OCI-LY3 (cell line): ENCODE results near the gene CAPG.

Experiments used
- H2AFZ ChIP-seq: fragments of 200-600, 300-600 bp; shearing (Covaris generic); 2 replicates; pipeline ENCODE4 v1.6.0; 2014; ENCODE audit warnings: antibody characterized with exemption, low read depth, low read length
- H3K27ac ChIP-seq: fragments of 200-600, 300-600 bp; sonication (generic); 2 replicates; pipeline ENCODE4 v1.5.1; 2014; ENCODE audit warnings: mild to moderate bottlenecking, low read length, moderate library complexity, mixed read lengths
- H3K27me3 ChIP-seq: fragments of 200-600, 300-600 bp; sonication (generic); 2 replicates; pipeline ENCODE4 v1.6.1; 2014; ENCODE audit warnings: low read depth, low read length, mixed read lengths
- H3K36me3 ChIP-seq: fragments of 200-600, 300-600 bp; sonication (generic); replicated peaks from 2 replicates; pipeline ENCODE3; 2014; ENCODE audit warnings: low read depth, low read length, mixed read lengths
- H3K4me1 ChIP-seq: fragments of 300-600, 200-600 bp; sonication (generic); 2 replicates; pipeline ENCODE4 v1.6.1; 2014; ENCODE audit warnings: low read length, mixed read lengths
- H3K4me2 ChIP-seq: fragments of 200-600, 300-600 bp; sonication (generic); 2 replicates; pipeline ENCODE4 v1.6.1; 2014; ENCODE audit warnings: low read length, mixed read lengths
- H3K4me3 ChIP-seq: fragments of 300-600, 200-600 bp; sonication (generic); 2 replicates; pipeline ENCODE4 v1.5.1; 2014; ENCODE audit warnings: antibody characterized with exemption, mild to moderate bottlenecking, low read length, moderate library complexity
- H3K79me2 ChIP-seq: fragments of 300-600, 200-600 bp; shearing (Covaris generic); 2 replicates; pipeline ENCODE4 v1.6.1; 2014; ENCODE audit warnings: mild to moderate bottlenecking, low read length, mixed read lengths
- H3K9ac ChIP-seq: fragments of 300-600, 200-600 bp; shearing (Covaris generic); 2 replicates; pipeline ENCODE4 v1.6.0; 2014; ENCODE audit warnings: mild to moderate bottlenecking, low read length, moderate library complexity
- H3K9me3 ChIP-seq: fragments of 200-600, 300-600 bp; shearing (Covaris generic); 2 replicates; pipeline ENCODE4 v1.6.1; 2014; ENCODE audit warnings: low read length, mixed read lengths; ENCODE audit not compliant: insufficient read depth
- H4K20me1 ChIP-seq: fragments of 200-600, 300-600 bp; sonication (generic); 2 replicates; pipeline ENCODE4 v1.6.1; 2016; ENCODE audit warnings: low read length, mixed read lengths; ENCODE audit not compliant: insufficient read depth
- EZH2phosphoT487 ChIP-seq: fragments of 200-600 bp; shearing (Covaris generic); IDR thresholded peaks from 2 replicates; pipeline ENCODE4 v1.6.1; 2018; ENCODE audit warnings: antibody characterized with exemption, mixed run types, low read depth
- TF ChIP-seq, protein P1 (sequence below): fragments of 200-600, 300-600 bp; sonication (generic); IDR thresholded peaks from 2 replicates; pipeline ENCODE4 v1.5.1; 2014; ENCODE audit warnings: antibody characterized with exemption, low read length, low read depth

The CAPG gene

DNA sequence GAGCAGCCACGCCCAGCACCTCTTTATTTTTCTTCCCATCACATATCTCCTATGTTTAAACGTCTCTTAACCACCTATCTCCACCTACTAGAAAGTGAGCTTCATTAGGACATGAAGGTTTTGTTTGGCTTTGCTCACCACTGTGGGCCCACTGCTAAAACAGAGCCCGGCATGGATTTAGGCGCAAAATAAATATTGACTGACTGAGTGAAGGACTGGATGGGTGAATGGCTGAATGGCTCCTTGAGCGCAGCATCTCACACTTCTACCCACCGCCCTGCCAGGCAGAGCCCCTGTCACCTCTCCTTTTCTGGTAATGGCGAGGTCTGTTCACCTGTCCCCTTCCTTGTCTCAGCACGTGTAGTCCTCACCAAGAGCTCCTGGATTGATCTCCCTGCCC is 10.1 kb downstream of the CAPG start:
- Histone ChIP-seq H3K36me3 (no peaks in the 10 kb centered on the region), H3K79me2 (no peaks in the 10 kb centered on the region), H3K9ac (no peak overlapping the region), H3K9me3 (no peaks in the 10 kb centered on the region), H3K4me2 (no peak overlapping the region), H2AFZ (no peak overlapping the region), H3K4me3 (no peak overlapping the region), H3K4me1 (peaks cover 8% of the 10 kb centered on the region; the same call in 1 of the 2 replicates), H3K27ac (no peak overlapping the region), H3K27me3 (no peaks in the 10 kb centered on the region), H4K20me1 (no peaks in the 10 kb centered on the region)
- no peak for TF ChIP-seq EZH2phosphoT487
- TF ChIP-seq, protein P1, sequence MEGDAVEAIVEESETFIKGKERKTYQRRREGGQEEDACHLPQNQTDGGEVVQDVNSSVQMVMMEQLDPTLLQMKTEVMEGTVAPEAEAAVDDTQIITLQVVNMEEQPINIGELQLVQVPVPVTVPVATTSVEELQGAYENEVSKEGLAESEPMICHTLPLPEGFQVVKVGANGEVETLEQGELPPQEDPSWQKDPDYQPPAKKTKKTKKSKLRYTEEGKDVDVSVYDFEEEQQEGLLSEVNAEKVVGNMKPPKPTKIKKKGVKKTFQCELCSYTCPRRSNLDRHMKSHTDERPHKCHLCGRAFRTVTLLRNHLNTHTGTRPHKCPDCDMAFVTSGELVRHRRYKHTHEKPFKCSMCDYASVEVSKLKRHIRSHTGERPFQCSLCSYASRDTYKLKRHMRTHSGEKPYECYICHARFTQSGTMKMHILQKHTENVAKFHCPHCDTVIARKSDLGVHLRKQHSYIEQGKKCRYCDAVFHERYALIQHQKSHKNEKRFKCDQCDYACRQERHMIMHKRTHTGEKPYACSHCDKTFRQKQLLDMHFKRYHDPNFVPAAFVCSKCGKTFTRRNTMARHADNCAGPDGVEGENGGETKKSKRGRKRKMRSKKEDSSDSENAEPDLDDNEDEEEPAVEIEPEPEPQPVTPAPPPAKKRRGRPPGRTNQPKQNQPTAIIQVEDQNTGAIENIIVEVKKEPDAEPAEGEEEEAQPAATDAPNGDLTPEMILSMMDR = no peak

DNA sequence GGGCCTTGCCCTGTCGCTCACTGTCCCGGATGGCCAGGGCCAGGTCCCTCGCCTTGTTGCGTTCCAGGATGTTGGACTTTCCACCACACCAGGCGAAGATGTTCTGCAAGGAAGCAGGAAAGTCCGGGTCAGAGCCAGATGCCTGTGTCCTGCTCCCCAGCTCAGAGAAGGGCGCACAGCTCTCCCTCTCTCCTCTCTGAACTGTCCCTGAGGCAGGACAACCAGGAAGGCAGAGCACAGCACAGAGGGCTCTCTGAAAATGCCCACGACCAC is 11.0 kb downstream of the CAPG start:
- no peak overlapping the region for H3K4me2 ChIP-seq
- H3K27me3 ChIP-seq = no peaks in the 10 kb centered on the region
- H2AFZ ChIP-seq = no peak overlapping the region
- H3K4me3 ChIP-seq = no peak overlapping the region
- no peak overlapping the region for H3K9ac ChIP-seq
- H3K4me1 ChIP-seq = peaks cover 8% of the 10 kb centered on the region; the same call in 1 of the 2 replicates
- no peak overlapping the region for H3K27ac ChIP-seq
- no peaks in the 10 kb centered on the region for H3K79me2 ChIP-seq
- H3K36me3 ChIP-seq = no peaks in the 10 kb centered on the region
- H4K20me1 ChIP-seq = no peaks in the 10 kb centered on the region
- TF ChIP-seq, protein P1 = no peak
- no peak for TF ChIP-seq EZH2phosphoT487
- no peaks in the 10 kb centered on the region for H3K9me3 ChIP-seq

DNA sequence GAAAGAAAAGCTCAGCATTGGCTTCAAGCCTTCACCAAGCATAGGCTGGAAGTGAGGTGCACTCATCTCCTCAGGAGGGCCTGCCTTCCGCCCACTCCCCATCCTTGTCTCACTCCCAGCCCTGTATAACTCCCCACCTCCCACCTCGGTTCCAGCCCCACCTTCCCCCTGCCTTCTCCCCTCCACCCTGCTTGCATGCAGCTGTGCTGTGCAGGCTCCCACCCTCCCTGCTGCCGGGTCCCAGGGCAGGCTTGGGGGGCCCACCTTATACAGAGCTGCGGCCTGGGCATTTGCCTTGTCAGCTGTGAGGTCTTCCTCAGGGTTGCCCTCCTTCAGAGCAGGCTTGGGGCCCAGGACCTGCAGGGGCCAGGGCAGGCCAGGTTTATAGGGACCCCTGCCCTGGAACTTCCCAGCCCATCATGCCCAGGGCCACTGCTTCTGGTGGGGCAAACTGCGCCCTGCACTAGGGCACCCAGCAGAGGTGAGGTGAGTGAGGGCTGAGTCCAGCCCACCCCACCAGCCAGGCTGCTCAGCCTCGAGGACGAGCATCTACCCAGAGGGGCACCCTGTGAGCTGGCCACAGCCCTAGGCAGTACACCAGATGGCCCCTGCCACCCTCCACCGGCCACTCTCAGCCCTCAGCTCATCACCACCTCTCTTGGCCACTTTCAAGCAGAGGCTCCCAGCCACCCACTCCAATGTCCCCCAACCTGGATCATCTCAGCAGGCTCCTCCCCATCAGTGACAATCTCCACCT is 11.6 kb downstream of the CAPG start:
- H3K4me1 ChIP-seq = peaks cover 8% of the 10 kb centered on the region; the same call in 1 of the 2 replicates
- no peak overlapping the region for H3K9ac ChIP-seq
- H3K4me2 ChIP-seq = no peak overlapping the region
- no peaks in the 10 kb centered on the region for H3K9me3 ChIP-seq
- no peaks in the 10 kb centered on the region for H3K27me3 ChIP-seq
- H3K79me2 ChIP-seq = no peaks in the 10 kb centered on the region
- H3K27ac ChIP-seq = no peak overlapping the region
- no peak for TF ChIP-seq EZH2phosphoT487
- TF ChIP-seq, protein P1 = no peak
- H2AFZ ChIP-seq = no peak overlapping the region
- H4K20me1 ChIP-seq = no peaks in the 10 kb centered on the region
- no peaks in the 10 kb centered on the region for H3K36me3 ChIP-seq
- H3K4me3 ChIP-seq = no peak overlapping the region

DNA sequence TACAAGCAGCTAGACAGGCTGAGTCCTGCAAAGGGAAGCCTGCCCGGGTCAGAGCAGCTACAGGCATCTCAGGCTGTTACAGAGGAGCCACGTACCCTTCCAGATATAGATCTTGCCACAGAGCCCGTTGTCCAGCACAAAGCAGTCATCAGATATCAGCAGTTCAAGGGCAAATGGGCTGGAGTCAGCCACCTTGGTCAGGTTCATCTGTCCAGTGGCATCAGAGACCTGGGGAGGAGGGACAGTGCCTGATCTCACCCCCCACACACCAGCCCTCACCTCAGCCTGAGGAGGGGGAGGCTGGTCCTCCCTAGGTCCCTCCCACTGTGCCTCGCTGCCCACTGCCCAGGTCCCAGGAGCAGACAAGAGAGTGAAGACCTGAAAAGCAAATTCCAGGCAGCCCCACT is 12.2 kb downstream of the CAPG start:
- Histone ChIP-seq H3K27me3 (no peaks in the 10 kb centered on the region), H2AFZ (no peak overlapping the region), H4K20me1 (no peaks in the 10 kb centered on the region), H3K4me1 (peaks cover 12% of the 10 kb centered on the region), H3K79me2 (no peaks in the 10 kb centered on the region), H3K36me3 (no peaks in the 10 kb centered on the region), H3K9ac (no peak overlapping the region), H3K4me2 (no peak overlapping the region), H3K27ac (no peak overlapping the region), H3K4me3 (no peak overlapping the region), H3K9me3 (no peaks in the 10 kb centered on the region)
- TF ChIP-seq, protein P1 = no peak
- no peak for TF ChIP-seq EZH2phosphoT487
